Lower leg skin (tissue), 4 donors: ENCODE data around the gene GATAD2B. TPM values are rescaled to one million over a fixed set of nuclear protein-coding genes. Genes with fewer than 3 reads are reported as not detected.

ENCODE experiments used
- DNase-seq, 2 donors: peaks; one replicate each; pipeline ENCODE4 v3.0.0-alpha.2; 2019; ENCODE audit warnings: low spot score in 2 of 2
- H3K4me3 ChIP-seq: fragments of 200-600 bp; sonication (generic); 2 replicates; pipeline ENCODE4 v1.5.1; 2017; ENCODE audit warnings: mild to moderate bottlenecking, low read depth; ENCODE audit not compliant: poor library complexity, severe bottlenecking
- POLR2A ChIP-seq, 2 donors: fragments of 450-650 bp; IDR thresholded peaks; one replicate each; pipeline ENCODE4 v1.6.1; 2016 to 2017; ENCODE audit warnings: antibody characterized with exemption in 2 of 2, mild to moderate bottlenecking in 1 of 2, moderate library complexity in 1 of 2
- WGBS, 2 donors: methylation state at CpG; one replicate each; pipeline ENCODE4 v1.1.5; 2018; 5-methylcytosine and 5-hydroxymethylcytosine counted together
- intact Hi-C: fragments of 100-400 bp; cut with DNase I; formaldehyde crosslinking; loops from one replicate; pipeline ENCODE4 v1.15.0; 2023; ENCODE audit warnings: low total_unique reads
- total RNA-seq, 4 donors: library from RNA; depleted of rRNA; stranded (reverse); fragments of >200 nt; gene quantifications; one replicate each; pipeline ENCODE4 v1.1.0, GENCODE V29; 2016
- TF ChIP-seq, protein P1 (sequence below), 3 donors: fragments of 450-650 bp; IDR thresholded peaks; one replicate each; pipeline ENCODE4 v1.5.1; 2016; ENCODE audit warnings: antibody characterized with exemption in 3 of 3, mild to moderate bottlenecking in 3 of 3, moderate library complexity in 2 of 3

Gene GATAD2B
- total RNA-seq, 4 donors from 2014 or later = 24.1 to 49.3 (median 29.3) TPM

DNA sequence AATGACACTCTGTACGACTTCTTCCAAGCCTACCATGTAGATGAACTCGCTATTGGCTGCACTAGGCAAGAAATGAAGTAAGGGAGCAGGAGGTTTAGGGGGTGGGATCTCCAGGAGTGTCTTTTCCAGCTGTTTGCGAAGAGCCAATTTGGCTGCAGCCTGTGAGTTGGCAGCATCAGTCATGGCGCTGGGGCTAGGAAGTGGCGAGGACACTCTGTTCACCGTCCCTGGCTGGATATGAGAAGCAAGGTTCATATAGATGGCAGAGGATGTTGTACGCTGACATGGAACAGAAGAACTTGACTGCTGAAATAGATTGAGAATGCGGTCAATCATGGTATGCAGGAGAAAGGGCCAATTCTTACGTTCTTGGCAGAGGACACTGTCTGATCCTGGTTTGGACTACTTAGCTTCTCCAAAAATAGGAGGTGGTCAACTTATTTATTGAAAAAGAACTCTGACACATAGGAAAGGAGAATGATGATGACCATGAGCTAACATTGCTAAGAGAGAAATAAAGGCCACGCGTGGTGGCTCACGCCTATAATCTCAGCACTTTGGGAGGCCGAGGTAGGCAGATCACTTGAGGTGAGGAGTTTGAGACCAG, 106.4 kb downstream of the GATAD2B start:
- intact Hi-C loops = no loop called here
- WGBS, 2 donors = 75 to 85% methylated on average over 13 of the region's 13 CpGs
- H3K4me3 ChIP-seq = no peak overlapping the region
- no peak for TF ChIP-seq POLR2A (IDR thresholded peaks at IDR 0.05)
- TF ChIP-seq, protein P1, sequence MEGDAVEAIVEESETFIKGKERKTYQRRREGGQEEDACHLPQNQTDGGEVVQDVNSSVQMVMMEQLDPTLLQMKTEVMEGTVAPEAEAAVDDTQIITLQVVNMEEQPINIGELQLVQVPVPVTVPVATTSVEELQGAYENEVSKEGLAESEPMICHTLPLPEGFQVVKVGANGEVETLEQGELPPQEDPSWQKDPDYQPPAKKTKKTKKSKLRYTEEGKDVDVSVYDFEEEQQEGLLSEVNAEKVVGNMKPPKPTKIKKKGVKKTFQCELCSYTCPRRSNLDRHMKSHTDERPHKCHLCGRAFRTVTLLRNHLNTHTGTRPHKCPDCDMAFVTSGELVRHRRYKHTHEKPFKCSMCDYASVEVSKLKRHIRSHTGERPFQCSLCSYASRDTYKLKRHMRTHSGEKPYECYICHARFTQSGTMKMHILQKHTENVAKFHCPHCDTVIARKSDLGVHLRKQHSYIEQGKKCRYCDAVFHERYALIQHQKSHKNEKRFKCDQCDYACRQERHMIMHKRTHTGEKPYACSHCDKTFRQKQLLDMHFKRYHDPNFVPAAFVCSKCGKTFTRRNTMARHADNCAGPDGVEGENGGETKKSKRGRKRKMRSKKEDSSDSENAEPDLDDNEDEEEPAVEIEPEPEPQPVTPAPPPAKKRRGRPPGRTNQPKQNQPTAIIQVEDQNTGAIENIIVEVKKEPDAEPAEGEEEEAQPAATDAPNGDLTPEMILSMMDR (IDR thresholded peaks at IDR 0.05) = no peak
- peak in 1 of 2 donors; percentile 17 for DNase-seq

DNA sequence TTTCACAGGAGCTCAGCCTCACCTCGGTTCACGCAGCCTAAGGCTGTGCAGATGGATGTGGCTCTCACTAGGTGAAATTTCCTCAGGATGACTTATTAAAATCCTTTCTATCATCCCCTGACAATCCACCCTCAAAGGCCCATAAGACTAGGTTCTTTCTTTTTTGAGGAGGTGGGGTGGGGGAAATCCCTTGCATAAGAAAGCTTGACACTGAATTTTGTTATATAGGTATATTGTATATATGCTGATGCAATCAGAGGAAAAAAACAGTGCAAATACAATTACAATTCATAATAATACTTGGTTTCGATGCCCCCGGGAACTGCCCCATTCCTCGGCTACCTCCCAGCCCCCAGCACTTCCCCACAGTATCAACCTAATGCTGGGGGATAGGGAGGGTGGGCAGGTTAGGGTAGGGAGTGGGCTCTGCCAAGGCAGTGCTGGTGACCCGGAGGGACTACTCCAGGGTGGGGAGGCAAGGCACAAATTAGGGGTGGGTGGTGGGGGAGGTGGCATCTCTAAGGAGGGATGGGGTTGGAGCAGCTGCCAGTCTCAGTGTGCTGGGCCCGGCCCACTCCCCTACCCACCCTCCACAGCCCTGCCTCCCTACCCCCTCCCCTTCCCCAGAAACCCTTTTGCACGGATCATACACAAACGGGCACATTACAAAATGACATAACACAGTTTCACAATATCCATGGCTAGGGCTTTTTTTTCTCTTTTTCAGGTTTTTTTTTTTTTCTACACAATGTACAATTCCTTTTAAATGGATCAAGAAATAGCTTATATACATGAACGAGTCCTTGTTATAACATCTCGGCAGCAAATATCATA, 116.7 kb downstream of the GATAD2B start:
- no peak for TF ChIP-seq POLR2A (IDR thresholded peaks at IDR 0.05)
- TF ChIP-seq, protein P1 (IDR thresholded peaks at IDR 0.05) = no peak
- peak in 1 of 2 donors; percentile 74 for DNase-seq
- H3K4me3 ChIP-seq = no peak overlapping the region
- 81 to 84% methylated on average over 11 of the region's 11 CpGs for WGBS, 2 donors
- intact Hi-C loops = no loop called here

DNA sequence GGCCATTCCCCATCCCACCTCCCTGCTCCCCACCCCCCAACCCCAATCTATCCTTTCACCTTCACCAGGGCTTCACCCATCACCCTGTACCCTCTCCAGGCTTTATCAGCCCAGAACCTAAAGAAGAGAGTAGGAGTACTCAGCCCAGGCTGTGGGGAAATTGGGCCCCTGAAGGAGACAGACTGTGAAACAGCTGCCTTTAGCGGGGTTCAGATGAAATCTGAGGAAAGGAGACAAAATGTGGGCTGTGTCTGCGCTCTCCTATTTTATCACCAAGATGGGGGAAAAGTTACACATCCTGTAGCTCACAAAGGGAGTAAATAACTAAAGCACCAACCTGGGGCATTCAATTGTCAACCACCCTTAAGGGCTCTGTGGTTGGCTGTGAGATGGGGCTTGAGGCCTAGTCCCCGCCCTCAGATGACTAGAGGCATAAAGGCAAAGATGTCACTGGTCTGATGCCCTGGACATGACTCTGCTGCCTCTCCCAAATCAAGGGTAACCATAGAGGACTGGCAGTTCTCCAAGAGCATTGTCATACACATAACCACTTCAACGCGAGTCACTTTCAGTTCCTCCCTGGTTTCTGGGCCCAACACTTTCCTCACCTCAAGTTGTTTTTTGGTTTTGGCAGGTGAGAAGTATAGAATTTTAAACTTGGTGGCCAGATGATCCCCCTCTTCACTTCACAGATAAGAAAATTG, 117.6 kb downstream of the GATAD2B start:
- DNase-seq = peak; percentile 84 to 87
- whole genome bisulfite sequencing, 2 donors = 53 to 62% methylated on average over 5 of the region's 5 CpGs
- H3K4me3 ChIP-seq = no peak overlapping the region
- intact Hi-C loops = no loop called here
- TF ChIP-seq, protein P1 (IDR thresholded peaks at IDR 0.05) = no peak
- no peak for TF ChIP-seq POLR2A (IDR thresholded peaks at IDR 0.05)

DNA sequence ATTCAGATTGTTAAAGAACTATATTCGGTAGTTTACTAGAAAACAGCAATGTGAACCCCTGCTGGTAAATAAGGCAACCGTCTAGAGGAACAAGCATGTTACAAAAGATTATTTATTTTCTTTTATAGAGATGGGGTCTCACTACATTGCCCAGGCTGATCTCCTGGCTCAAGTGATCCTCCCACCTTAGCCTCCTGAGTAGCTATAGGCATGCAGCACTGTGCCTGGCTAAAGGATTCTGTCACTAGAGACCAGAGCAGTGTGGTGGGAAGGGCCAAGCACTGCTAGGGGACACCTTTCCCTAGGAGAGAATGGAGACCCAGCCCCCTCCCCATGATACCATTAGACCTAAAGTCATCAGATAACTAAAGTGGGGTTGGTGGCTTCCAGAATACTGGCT, 118.7 kb downstream of the GATAD2B start:
- H3K4me3 ChIP-seq = no peak overlapping the region
- WGBS, 2 donors = 83 to 89% methylated on average over 2 of the region's 2 CpGs
- TF ChIP-seq POLR2A (IDR thresholded peaks at IDR 0.05) = no peak
- TF ChIP-seq, protein P1 (IDR thresholded peaks at IDR 0.05) = no peak
- intact Hi-C loops = loop anchor here (5.0 kb wide), 1 partner anchor 183 kb away; the partner anchor contains the start of gene RAB13
- peak in 1 of 2 donors; percentile 60 for DNase-seq

DNA sequence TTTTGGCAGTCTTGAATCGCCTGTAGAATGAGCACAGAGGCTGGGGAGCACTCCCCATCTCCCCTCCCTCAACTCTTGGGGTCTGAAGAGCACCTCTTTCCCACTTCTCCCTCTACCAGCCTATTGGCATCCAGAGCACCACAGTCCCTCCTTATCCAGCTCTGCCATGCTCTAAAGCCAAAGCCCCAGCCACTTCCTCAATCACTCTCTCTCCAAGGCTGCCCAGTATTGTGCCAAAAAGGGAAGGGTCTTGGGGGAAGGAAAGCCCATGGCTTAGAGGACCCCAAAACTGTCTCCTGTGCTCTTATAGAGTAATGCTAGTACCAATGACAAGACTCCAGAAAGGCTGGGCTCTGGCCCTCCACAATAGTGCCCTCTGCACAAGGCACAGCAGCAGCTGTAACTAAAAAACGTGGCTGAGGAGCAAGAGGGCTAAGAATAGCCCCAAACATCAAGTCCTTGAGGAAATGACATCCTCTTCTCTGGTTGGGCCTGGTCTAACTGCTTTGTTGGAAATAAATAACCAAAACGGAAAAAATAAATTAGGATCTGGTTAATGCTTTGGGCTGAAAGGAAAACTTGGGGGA, 119.2 kb downstream of the GATAD2B start:
- no peak overlapping the region for H3K4me3 ChIP-seq
- intact Hi-C loops = loop anchor here (5.0 kb wide), 1 partner anchor 184 kb away; the partner anchor contains the start of gene RAB13
- TF ChIP-seq, protein P1 (IDR thresholded peaks at IDR 0.05) = no peak
- no peak for TF ChIP-seq POLR2A (IDR thresholded peaks at IDR 0.05)
- WGBS, 2 donors = 60 to 72% methylated on average over 3 of the region's 3 CpGs
- peak in 1 of 2 donors; percentile 66 for DNase-seq
